NCI-H345 treated with DMSO at 0.1 percent for 48 hours (cell line): ENCODE data around the gene CDK5RAP3.
"Not testable (repeated sequence)": the region's sequence is repeated elsewhere in the genome, so short reads cannot be mapped to it uniquely, and the experiment has no call there.

Experiments
- DNase-seq: peaks from one replicate; lab custom pipeline; 2025; ENCODE audit not compliant: unreplicated experiment; lab: John Stamatoyannopoulos, UW

CDK5RAP3 gene

DNA sequence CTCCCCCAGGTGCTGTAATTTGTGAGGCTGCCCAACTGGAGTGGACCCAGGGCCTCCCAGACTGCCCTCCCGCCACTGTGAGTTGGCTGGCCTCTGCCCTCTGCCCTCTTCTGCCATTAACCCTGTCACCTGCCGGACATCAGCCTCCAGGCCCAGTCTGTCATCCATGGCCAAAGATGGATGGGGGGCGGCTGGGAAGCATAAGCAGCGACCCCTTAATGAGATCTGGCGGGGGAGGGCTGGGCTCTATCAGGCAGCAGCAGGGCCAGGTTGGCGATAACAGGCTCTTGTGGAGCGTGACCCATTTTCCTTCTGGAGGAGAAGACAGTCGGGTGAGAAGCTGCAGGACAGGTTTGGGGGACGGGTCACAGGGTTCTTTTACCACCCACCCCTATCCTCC lies 25.3 kb downstream of the CDK5RAP3 start:
- DNase-seq = no peak

DNA sequence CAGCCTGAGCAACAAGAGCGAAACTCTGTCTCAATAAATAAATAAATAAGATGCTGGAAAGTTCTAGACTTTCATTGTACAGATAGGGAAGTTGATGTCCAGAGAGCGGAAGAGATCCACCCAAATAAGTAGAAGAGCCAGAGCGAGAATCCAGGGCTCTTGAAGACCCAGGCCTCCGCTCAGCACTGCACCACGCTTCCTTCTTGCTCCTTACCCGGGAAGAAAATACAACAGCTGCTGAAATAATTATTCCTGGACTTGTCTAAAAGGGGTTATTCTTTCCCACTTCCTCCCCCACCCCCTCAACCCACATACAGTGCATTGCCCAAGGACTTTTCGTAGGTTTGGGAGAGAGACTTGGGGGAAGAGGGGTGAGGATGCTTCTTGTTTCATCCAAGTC lies 26.7 kb downstream of the CDK5RAP3 start:
- DNase-seq = no peak

DNA sequence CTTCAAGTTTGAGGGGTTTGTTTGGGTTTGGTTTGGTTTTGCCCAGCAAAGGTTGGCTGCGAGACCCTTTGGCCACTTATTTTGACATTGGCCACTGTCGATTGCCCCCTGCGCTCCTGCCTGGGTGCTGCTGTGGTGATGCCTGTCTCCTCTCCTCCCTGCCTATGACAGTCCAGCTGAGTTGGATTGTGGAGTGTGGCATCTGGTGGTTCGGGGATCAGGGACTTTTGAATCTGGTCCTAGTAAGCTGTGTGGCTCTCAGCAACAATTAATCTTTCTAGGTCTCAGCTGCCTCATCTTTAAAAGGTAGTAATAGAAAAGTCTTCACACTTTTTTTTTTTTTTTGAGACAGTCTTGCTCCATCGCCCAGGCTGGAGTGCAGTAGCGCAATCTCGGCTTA lies 27.1 kb downstream of the CDK5RAP3 start:
- DNase-seq = no peak

DNA sequence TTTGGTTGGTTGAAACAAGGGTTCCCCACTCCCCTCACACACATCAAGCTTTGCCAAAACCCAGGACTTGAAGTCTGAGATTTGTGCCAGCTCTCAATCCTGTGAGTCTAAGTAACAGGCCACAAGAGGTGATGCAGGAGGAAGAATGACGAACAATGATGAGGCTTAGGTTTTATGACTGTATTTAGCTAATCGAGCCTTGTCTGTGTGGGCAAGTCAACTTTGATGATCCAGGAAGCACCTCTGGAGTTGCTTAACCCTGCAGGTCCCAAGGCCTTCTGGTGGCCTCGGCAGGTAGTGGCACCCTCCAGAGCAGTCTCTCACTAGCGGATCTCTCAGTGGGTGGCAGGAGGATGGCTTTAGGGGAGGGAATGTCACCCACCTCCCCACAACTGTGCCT lies 28.7 kb downstream of the CDK5RAP3 start:
- DNase-seq = no peak

DNA sequence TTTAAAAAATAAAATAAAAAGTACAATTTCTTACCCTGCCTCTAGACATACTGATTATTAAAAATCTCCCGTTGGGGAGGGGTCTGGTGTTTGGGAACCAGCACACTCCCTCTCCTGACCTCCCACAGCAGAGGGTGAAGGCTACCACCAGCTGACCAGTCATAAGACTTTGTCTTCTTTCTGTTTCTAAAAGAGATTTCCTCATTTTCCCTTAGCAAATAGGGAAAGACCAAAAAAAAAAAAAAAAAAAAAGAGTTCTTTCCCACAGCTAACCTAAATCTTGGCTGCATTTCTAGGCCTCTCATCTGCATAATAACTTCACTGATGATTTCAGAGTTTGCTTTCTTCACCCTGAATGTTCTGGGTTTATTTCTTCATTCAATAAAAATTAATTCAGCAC lies 30.3 kb downstream of the CDK5RAP3 start:
- no peak for DNase-seq

DNA sequence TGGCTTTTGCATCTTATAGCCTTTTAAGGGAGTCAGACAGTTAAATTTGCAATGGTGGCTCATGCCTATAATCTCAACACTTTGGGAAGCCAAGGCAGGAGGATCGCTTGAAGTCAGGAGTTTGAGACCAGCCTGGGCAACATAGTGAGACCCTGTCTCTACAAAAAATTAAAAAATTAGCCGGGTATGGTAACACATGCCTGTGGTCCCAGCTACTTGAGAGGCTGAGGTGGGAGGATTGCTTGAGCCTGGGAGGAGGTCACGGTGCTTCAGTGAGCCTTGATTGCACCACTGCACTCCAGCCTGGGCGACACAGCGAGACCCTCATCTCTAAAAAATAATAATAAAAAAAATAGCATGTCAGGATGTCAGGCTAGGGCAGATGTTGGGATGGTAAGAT lies 30.7 kb downstream of the CDK5RAP3 start:
- not testable (repeated sequence) for DNase-seq

DNA sequence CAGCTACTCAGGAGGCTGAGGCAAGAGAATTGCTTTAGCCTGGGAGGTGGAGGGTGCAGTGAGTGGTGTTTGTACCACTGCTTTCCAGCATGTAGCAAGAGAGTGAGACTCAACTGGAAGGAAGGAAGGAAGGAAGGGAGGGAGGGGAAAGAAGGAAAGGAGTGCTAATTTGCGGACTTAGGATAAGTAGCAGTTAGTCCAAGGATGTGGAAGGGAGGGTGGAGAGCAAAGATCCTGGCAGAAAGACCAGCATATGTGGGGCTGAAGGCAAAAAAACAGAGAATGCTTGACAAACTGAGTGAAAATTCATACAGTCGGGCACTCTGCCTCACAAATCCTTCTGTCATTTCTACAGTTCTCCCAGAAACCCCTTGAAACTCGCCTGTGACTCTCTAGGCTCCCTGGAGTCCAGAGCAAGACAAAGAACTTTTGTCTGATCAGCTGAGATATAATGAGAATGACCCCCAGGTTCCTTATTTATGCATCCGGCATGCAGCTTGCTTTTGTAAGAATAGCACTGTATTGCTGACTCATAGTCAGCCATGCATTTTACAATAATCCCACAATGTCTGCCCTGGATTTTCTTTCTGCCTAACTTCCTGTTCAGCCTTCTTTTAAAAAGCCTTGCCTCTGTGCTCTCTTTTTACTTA lies 31.5 kb downstream of the CDK5RAP3 start:
- DNase-seq = peak; percentile 43

DNA sequence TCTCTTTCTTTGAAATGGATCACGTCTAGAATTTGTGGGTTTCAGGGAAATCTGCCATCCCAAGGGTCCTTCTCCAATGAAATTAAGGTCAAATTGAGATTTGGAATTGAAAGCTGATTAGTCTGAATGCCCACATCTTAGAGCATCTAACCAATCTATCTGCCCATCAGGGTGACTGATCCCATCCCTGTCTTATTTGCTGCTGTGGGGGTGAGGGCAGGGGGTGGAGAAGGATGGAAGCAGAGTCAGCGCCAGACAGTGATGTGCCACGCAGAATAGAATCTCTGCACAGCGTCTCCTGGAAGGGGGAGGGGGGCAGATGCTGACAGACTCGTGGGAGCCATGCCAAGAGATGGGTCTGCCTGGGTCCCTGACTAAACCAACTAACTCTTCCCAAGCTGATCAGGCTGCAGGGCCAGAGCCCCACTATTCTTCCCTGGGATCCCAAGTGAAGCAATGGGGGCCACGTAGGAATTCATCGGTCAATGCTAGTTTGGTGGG lies 32.1 kb downstream of the CDK5RAP3 start:
- DNase-seq = no peak

DNA sequence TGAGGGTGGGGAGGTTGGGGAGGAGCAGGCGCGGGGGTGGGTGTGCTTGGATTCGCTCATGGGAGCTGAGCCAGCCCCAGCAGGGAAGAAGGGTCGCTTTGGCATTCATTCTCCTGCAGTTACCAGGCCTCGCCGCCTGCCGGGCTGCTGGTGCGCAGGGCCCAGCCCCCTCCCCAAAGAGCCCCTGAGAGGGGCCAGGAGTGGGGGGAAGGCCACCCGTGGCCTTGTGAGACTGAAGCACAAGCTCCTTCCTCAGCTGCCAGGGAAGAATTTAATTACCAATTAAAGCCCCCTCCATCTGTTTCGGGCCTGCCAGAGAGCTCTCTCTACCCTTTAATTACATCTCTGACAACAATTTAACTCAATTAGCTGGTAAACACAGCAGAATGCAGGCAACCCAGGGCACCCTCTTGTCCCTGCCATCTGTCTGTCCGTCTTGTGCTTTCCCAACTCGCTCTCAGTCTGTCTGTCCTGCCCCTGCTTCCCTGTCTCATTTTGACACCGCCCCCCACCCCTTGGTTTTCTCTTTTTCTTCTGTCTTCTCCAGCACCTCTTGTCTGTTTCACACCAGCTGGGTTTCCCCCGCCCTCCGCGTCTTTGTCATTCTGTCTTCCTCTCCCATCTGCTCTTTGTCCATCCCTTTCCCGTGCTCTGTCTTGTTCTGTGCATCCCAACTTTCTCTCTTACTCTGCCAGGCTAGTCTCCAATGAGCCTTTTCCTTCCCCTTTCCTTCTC lies 32.7 kb downstream of the CDK5RAP3 start:
- DNase-seq = peak; percentile 69

DNA sequence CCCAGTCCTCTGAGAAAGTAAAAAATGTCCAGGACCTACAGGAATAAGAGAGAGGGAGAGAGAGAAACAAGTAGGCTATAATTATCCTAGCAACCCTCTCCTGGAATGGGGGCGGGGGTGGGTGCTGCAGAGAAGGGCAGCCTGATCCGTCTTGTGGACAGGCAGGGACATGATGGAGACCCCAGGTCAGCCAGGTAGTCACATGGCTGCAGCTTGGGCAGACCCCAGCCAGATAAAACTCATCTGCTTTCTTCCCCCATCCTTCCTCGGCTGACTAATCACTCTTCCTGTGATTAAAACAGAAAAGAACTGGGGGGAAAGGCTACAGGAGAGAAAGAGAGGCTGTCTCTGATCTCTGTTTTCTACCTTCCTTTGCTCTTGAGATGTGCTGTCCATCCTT lies 34.1 kb downstream of the CDK5RAP3 start:
- DNase-seq = no peak

DNA sequence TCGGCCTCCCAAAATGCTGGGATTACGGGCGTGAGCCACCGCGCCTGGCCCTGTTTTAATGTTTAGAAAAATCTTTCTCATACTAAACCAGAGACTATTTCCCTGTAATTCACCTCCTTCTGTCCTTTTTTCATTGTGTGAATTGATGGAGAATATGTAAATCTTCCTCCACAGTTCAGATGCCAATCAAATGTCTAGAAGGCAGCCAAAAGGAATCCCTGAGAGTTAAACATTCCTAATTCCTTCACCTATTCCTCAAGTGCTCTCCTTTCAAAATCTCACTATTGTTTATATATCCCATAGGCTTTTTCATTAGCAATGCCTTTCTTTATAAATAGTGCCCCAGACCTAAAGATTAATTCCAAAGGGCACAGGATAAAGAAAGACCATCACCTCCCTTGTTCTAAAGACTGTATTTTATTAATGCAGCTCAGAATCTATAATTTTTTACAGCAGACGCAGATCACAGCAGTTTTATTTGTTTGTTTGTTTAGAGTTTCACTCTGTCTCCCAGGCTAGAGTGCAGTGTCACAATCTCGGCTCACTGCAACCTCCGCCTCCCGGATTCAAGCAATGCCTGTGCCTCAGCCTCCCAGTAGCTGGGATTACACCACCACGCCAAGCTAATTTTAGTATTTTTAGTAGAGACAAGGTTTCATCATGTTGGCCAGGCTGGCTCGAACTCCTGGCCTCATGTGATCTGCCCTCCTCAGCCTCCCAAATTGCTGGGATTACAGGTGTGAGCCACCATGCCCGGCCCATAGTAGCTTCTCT lies 36.2 kb downstream of the CDK5RAP3 start:
- no peak for DNase-seq

DNA sequence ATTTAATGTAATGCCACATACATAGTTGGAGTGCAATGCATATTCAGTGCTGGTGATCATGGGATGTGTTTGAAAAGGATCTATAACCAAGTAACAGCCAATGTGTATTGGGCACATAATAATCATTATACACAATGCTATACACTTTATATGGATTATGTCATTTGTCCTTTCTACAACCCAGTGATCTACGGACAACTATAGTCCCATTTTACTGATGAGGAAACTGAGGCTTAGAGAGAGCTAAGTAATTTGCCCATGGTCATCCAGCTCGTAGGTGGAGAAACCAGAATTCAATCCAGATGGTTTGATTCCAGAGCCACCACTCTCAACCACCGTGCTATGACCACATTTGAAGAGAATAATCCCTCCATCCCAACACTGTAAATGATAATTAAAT lies 39.3 kb downstream of the CDK5RAP3 start:
- no peak for DNase-seq

DNA sequence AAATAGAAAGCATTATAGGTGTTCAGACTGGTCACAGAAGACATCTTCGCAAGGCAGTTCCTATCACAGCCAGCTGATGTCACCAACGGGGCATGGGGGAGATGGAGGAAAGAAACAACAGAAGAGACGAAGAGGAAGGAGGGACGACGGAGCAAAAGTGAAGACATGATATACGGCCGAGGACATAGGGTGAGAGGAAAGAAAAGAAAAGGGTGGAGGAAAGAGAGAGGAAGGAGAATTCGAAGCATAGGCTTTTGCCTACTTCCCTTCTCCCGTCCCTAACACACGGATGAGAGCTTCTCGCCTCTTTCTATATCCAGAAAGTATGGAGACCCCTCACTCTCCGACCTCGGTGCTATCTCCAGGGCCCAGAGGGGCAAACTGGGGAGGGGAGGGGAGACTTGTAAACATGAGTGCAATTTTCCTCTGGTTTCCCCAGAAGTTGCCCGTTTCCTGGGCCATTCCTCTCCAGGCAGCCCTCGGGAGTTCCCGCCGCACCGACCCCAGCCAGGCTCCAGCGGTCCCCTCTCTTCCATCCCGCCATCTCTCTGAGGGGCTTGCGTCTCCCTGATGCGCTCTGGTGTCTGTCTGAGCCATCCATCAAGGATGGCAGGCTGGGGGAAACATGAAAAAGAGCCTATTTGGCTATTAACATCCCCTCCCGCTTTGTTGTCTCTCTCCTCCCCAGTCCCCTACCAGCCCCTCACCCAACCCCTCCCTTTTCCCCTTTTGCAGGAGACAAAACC lies 40.7 kb downstream of the CDK5RAP3 start:
- DNase-seq = peak; percentile 66

DNA sequence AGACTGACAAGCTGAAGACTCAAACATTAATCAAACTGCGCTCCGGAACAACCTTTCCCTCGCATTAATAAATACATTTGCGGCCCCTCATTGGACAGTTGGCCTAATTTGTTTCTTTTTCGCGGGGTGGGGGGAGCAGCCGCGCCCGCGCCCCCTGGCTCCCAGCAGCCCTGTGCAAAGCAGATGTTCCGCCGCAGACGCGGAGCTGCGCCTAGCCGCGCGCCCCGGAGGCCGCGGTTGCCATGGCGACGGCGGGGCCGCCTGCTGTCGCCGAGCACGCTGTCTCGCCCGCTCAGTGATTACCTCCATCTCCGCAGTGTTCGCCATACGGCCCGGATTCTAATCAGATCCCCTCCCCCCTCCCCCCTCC lies 41.2 kb downstream of the CDK5RAP3 start:
- peak; percentile 80 for DNase-seq

DNA sequence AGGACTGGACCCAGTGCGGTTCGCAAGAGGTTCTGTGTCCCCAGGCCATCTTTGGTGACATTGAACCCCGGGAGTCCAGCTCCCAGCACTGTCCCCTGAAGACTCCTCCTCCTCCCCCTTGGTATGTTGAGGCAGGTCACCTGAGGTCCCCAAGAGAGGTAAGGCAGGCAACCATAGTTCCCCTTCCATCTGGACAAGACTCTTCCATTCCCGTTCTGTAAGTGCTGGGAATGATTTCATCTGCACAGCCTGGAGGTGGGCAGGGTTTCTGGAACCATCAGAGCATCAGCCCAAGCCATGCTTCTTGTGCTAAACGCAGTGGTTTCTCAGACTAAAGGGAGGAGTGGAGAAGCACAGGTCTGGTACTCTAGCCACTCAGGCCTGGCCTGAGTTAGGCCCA lies 41.7 kb downstream of the CDK5RAP3 start:
- no peak for DNase-seq

DNA sequence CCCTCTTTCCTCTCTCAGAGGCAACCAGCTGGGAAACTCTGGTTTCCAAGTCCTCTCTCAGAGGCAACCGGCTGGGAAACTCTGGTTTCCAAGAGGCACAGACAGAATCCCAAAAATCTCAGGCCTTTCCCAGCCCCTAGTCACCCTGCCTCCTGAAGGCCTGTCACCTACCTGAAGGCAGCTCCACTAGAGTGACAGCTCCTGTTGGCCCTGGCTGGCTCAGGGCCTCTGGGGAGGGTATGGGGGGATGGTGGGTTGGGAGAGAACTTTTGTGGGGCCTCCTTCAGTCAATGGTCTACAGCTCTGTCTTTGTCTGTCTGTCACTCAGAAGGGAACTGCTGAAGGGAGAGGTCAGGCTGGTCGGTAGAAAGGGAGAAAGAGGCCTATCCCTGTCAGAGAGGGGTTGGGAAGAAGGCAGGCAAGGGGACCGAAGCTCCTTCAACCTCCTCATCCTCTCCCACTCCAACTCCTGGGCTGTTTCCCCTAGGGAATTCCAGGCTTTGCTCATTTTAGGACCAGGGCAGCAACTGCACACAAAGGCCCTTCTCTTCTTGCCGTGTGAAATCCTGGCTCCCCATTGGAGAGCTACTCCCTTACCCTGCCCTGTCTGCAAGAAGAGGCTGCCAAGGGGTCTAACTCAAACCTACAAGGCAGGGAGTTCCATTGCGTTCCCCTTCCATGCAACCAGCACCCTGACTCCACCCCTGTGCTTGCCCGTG lies 43.1 kb downstream of the CDK5RAP3 start:
- no peak for DNase-seq

DNA sequence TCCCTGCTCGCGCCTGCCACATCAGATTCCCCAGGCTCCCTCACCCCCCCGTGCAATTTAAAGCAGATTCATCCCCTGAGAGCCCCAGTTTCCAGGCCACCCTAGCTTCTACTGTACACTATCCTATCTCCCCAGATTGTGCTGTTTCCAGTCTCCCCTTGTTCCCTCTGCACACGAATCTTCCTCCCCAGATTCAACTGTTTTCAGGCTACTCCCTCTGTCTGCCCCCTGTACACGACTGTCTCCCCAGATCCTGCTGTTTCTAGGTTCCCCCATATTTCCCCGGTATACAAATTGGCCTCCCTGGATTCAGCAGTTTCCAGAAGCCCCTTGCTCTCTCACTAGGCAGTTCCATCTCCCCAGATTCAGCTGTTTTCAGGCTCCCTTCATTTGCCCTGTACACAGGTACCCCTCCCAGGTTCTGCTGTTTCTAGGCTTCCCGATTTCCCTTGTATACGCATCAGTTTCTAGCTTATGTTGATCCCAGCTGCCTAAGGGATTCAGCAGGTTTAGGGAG lies 43.7 kb downstream of the CDK5RAP3 start:
- no peak for DNase-seq

DNA sequence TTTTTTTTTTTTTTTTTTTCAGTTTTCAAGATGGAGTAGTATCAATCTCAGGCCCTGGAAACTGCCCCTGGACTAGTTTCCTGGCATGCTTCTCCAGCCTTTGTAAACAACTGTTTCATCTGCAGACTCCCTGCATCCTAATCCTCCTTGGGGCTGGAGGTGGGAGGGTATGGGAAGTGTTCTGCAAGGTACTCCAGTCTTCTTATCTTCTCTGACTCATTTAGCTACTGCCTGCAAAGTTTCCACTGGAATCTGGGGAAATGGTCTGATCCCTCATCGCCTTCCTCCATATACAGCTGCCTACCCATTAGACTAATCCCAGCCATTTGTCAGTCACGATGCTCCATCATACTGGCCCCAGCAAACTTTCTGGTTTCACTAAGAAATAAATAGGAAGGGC lies 45.2 kb downstream of the CDK5RAP3 start:
- DNase-seq = no peak

DNA sequence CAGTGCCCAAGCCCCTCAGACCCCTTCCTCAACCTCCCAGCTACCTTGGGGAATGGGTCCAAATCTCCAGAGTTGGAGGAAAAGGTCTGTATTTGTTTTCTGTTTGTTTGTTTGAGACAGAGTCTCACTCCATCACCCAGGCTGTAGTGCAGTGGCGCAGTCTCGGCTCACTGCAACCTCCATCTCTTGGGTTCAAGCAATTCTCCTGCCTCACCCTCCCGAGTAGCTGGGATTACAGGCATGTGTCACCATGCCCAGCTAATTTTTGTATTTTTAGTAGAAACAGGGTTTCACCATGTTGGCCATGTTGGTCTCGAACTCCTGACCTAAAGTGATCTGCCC lies 46.9 kb downstream of the CDK5RAP3 start:
- DNase-seq = not testable (repeated sequence)

DNA sequence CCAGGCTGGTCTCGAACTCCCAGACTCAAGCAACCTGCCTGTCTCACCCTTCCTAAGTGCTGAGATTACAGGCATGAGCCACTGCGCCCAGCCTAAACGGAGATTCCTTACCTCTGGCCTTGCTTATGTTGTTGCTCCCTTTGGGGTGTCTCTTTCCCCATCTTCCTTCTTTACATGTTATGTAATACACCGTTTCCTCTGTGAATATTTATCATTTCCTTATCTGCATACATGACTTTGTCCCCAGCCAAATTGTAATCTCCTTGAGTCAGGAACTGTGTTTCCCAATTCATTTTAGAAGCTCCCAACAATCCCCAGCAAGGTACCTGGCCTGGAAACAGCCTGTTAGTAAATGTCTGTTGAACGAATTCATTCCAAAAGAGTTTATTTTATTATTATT lies 51.0 kb downstream of the CDK5RAP3 start:
- no peak for DNase-seq

DNA sequence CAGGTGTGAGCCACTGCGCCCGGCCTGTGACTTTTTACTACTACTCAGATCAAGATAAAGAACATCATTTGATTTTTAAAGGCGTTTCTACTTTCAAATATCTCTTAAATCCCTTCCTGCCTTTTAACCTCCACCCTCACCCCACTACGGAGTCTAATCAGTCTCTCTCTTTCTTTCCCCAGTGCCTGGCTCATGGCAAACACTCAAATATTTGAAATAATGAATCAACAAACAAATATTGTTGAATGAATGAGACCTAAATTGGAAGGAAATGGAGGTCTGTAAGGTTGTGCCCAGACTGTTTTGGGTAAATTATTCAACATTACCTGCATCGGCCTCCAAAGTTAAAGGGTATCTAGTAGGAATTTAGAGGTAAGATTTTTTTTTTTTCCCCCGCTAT lies 52.0 kb downstream of the CDK5RAP3 start:
- DNase-seq = no peak
